AML-193 (cell line): Measurements from ENCODE around the gene PRRG4.
"Not testable (repeated sequence)": the region's sequence is repeated elsewhere in the genome, so short reads cannot be mapped to it uniquely, and the experiment has no call there.

Source experiments
- DNase-seq, 2 experiments: peaks; one replicate each; lab custom pipeline; 2025; lab: John Stamatoyannopoulos, UW

The PRRG4 gene

GRCh38 chr11:32830796-32831195, 1.1 kb downstream of the PRRG4 start:
- no peak for DNase-seq

GRCh38 chr11:32831221-32831620, 1.5 kb downstream of the PRRG4 start:
- no peak for DNase-seq

- DNase-seq = no peak
Measured at GRCh38 chr11:32833921-32834320, 4.2 kb downstream of the PRRG4 start.

- no peak for DNase-seq
Measured at GRCh38 chr11:32836946-32837345, 7.2 kb downstream of the PRRG4 start.

GRCh38 chr11:32838505-32839274, 9.0 kb downstream of the PRRG4 start:
- DNase-seq = no peak

GRCh38 chr11:32839308-32839707, 9.6 kb downstream of the PRRG4 start:
- DNase-seq = no peak

- DNase-seq = no peak
Measured at GRCh38 chr11:32840587-32840986, 10.9 kb downstream of the PRRG4 start.

GRCh38 chr11:32843544-32843943, 13.8 kb downstream of the PRRG4 start:
- DNase-seq = no peak

- DNase-seq = no peak
Measured at GRCh38 chr11:32847511-32847910, 17.8 kb downstream of the PRRG4 start.

- DNase-seq = peak in 1 of 2 experiments; percentile 8
Measured at GRCh38 chr11:32849761-32850160, 20.0 kb downstream of the PRRG4 start.

- no peak for DNase-seq
Measured at GRCh38 chr11:32851251-32851650, 21.5 kb downstream of the PRRG4 start.

GRCh38 chr11:32852207-32852606, 22.5 kb downstream of the PRRG4 start:
- no peak for DNase-seq

GRCh38 chr11:32855601-32856000, 25.9 kb downstream of the PRRG4 start:
- no peak for DNase-seq

GRCh38 chr11:32858731-32859130, 29.0 kb downstream of the PRRG4 start:
- DNase-seq = no peak

- no peak for DNase-seq
Measured at GRCh38 chr11:32861850-32862577, 32.3 kb downstream of the PRRG4 start.

- no peak for DNase-seq
Measured at GRCh38 chr11:32864555-32864954, 34.8 kb downstream of the PRRG4 start.

GRCh38 chr11:32868752-32869151, 39.0 kb downstream of the PRRG4 start:
- DNase-seq = not testable (repeated sequence)

GRCh38 chr11:32870676-32871075, 40.9 kb downstream of the PRRG4 start:
- DNase-seq = no peak

- no peak for DNase-seq
Measured at GRCh38 chr11:32874132-32874531, 44.4 kb downstream of the PRRG4 start.

- no peak for DNase-seq
Measured at GRCh38 chr11:32881286-32881685, 51.6 kb downstream of the PRRG4 start.

GRCh38 chr11:32883421-32883820, 53.7 kb downstream of the PRRG4 start:
- no peak for DNase-seq

GRCh38 chr11:32884023-32884422, 54.3 kb downstream of the PRRG4 start:
- no peak for DNase-seq

GRCh38 chr11:32884770-32885384, 55.1 kb downstream of the PRRG4 start:
- DNase-seq = peak; percentile 20 to 46
